HG03159 (cell line): ENCODE data around the gene EEF1AKMT3.

ENCODE experiments used
- ATAC-seq: cut with Tn5 transposase; IDR thresholded peaks from one replicate; pipeline ENCODE4 v1.9.1; 2021; ENCODE audit warnings: mild to moderate bottlenecking, moderate library complexity; ENCODE audit not compliant: unreplicated experiment

EEF1AKMT3 gene

GRCh38 chr12:57772429-57773322, at the start of gene EEF1AKMT3:
Gene EEF1AKMT3 (plus strand): TSS chr12:57772614. CDS start chr12:57772725, 111 bp downstream.
- peak; percentile 3 for ATAC-seq

DNA sequence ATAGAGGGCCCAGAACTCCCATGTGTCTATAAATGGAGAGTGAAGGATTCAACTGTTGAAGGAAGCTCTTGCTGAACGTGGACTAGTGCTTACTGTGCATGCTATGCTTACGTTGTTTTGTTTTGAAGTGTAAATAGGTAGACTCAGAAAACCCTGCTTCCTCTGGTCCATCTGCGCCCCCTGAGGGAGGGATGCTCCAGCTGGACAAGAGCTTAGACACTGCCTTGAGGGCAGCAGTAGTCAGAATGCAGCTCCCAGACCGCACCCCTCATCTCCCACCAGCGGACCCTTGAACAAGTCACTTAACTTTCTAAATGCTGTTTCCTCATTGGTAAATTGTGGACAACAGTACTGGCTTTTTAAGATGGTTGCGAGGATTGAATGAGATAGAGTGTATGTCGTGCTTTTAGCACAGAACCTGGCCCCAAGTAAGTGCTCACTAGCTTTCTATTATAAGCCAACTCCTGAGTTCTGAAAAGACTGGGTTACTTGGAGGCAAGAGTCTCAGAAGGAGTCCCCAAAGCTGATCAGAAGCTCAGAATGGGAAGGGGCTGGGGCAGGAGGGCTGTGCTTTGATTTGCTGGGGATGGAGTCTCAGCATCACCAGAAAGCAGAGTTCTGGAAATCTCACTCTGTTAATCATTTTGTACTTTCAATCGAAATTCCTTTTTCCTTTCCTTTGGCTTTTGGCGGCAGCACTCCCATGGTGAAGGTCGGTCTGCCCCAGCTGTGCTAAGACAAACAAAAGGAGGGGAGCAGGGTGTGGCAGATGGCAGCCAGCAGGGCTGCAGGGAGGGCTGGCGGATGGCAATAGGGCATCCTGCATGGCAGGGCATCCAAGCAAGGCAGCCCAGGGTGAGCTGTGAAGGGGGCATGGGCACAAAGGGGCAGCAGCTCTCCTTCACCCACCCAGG, 49.4 kb upstream of the EEF1AKMT3 start:
- ATAC-seq: no peak

- no peak for ATAC-seq
Measured at GRCh38 chr12:57723630-57723962, 48.8 kb upstream of the EEF1AKMT3 start.

DNA sequence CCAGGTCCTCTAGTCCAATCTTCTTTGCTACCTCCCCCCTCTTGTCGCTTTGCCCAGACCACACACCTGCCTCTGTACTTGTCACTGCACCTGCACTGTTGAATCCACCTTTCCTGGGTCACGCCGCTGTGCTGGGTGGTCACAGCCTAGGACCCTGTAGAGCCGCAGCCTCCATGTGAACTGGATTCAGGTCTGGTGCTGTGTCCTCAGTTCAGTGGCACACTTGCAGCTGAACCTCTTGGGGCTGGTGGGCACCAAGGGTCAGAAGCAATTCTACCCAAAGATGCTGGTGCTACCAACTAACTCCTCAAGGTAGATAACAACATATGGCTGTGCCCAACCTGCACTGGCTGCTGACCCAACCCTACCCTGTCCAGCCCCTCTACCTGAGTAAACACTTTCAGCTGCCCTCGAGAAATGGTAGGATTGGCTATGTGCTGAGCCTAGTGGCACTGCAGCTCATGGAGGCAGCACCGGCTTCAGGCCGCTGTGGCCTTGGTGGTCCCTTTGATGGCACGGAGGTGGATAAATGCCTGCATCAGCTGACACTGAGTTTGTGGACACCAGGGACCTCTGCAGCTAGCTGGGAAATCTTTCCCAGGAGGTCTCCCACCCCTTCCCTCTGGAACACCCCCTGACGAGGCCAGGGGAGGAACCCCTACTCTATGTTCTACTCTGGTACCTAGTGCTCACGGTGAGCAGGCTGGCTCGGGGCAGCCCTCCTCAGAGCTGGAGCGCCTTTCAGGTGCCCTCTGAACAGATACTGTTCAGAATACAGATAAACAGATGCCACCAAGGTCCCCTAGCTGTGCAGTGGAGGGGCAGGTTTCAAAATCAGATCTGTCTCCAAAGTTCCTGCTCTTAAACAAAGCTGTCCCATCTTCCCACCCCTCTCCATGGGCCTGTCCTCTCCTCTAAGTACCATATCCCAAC, 48.1 kb upstream of the EEF1AKMT3 start:
- no peak for ATAC-seq

- no peak for ATAC-seq
Measured at GRCh38 chr12:57724936-57725740, 47.3 kb upstream of the EEF1AKMT3 start.

DNA sequence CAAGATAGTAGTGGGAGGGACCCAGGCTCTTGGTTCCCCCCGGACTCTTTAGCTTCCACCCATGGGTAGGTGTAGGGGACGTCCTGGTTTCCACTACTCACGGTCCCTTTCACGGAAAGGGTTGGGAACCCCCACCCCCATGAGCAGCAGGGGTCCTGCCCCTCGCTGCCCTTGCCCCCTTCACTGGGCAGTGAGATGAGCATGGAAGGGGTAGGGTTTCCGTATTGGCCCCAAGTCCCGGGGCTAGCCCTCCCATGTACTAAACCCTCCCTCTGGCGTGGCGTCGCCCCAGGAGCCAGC, 46.6 kb upstream of the EEF1AKMT3 start:
- ATAC-seq: no peak

GRCh38 chr12:57726151-57726883, 46.1 kb upstream of the EEF1AKMT3 start:
- ATAC-seq: no peak

DNA sequence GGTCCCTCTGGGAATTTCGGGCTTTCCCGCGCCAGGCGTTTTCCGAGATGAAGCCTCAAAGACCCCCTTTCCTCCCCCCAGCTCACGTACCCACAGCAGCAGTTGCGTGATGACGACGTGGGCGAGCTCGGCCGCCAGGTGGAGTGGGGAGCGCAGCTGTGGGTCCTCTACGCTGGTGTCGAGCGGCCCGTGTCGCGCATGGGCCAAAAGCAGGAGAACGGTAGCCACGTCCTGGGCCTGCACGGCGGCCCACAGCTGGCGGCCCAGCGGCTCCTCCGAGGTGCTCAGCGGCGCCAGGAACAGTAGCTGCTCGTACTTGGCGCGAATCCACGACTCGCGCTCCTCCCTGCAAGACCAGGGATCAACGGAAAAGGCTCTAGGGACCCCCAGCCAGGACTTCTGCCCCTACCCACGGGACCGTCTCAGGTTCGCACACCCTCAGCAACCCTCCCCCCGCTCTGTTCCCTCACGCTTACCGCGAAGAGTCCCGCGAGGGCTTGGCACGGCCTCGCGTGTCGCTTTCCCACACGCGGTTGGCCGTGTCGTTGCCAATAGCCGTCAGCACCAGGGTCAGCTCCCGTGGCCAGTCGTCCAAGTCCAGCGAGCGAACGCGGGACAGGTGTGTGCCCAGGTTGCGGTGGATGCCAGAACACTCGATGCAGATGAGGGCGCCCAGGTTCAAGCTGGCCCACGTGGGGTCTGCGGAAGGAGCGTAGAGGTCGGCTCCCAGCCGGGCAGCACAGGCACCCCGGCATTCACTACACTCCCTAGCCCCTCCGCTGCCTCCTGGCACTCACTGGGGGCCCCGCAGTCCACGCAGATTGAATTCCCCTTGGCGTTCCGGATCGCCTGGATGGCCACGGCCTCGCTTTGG, 45.3 kb upstream of the EEF1AKMT3 start:
- no peak for ATAC-seq

- ATAC-seq: no peak
Measured at GRCh38 chr12:57727758-57728395, 44.5 kb upstream of the EEF1AKMT3 start.

- ATAC-seq: no peak
Measured at GRCh38 chr12:57729321-57729844, 43.0 kb upstream of the EEF1AKMT3 start.

- no peak for ATAC-seq
Measured at GRCh38 chr12:57730336-57731067, 41.9 kb upstream of the EEF1AKMT3 start.

DNA sequence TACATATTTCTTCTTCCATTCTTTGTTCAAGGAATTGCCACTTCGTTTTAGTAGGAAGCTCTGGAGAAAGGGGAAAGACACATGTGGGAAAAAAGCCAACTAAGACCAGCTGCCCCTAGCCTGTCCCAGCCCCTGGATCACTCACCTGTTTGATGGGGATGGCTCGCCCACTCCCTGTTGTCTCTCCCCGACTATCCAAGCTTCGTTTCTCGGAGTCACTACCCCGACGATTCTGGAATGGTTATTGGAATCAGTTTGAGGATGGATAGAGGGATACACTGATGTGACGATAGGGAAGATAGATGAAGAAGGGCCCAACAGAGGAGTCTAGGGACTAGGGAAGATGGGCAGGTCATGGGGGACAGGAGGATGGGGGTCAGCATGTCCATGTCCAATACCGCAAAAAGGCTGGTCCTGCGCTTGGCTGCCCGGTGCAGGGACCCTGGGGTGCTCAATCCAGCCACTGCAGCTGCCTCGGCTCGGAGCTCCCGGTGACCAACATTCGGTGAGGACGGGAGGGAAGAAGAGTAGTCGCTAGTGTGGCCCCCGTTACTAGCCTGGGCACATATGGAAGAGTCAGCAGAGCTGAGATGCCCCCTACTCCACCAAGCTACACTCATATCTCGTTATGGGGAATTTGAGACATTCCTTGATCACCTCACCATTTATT, 40.9 kb upstream of the EEF1AKMT3 start:
- ATAC-seq: no peak

- ATAC-seq: no peak
Measured at GRCh38 chr12:57732270-57732669, 40.1 kb upstream of the EEF1AKMT3 start.

GRCh38 chr12:57732726-57733593, 39.5 kb upstream of the EEF1AKMT3 start:
- ATAC-seq: no peak

GRCh38 chr12:57733928-57734327, 38.5 kb upstream of the EEF1AKMT3 start:
- ATAC-seq: no peak

DNA sequence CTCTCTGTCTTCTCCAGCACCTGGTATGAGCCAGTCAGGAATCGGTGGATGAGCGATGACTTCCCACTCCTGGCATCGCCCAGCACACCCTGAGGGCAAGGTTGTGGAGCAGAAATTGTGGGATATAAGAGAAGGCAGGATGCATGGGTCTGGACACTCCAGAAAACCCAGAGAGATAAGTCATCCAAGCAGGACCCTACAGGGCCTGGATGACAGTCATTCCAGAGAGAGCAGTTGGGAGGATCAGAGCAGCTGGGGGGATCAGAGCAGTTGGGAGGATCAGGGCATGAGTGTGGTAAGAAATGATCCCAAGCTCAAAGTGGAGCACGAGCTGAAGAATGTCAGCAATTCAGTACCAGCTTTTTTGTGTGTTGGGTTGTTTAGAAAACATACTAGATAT, 37.8 kb upstream of the EEF1AKMT3 start:
- ATAC-seq: no peak
